Stimulated activated naive B cell treated with anti-CD40 and anti-IgM and Interleukin-4, amounts not matched to agents 10 μg/mL and 1 μg/mL and 100 μg/mL, for 72 hours (primary cell): ENCODE measurements around the gene PEX11A.

Experiments
- ATAC-seq, 2 donors: fragments of 150-1000 bp; cut with Tn5 transposase; replicated peaks; 2 replicates each; pipeline ENCODE4 v1.10.0; 2021; ENCODE audit warnings: moderate library complexity in 1 of 2
- DNase-seq: peaks from one replicate; pipeline ENCODE4 v3.0.0; 2021
- H3K27ac Mint-ChIP-seq: one replicate; pipeline ENCODE4 v1.8.0; 2022; ENCODE audit warnings: mild to moderate bottlenecking, mixed read lengths
- H3K27me3 Mint-ChIP-seq, 2 donors: one replicate each; pipeline ENCODE4 v1.8.0; 2022; ENCODE audit warnings: mixed read lengths in 2 of 2
- H3K36me3 Mint-ChIP-seq, 2 donors: one replicate each; pipeline ENCODE4 v1.8.0; 2022; ENCODE audit warnings: mixed read lengths in 2 of 2, mild to moderate bottlenecking in 1 of 2
- H3K4me1 Mint-ChIP-seq, 2 donors: one replicate each; pipeline ENCODE4 v1.8.0; 2022; ENCODE audit warnings: mixed read lengths in 2 of 2, mild to moderate bottlenecking in 1 of 2
- H3K4me3 Mint-ChIP-seq, 2 donors: one replicate each; pipeline ENCODE4 v1.8.0; 2022; ENCODE audit warnings: mild to moderate bottlenecking in 2 of 2, mixed read lengths in 2 of 2, moderate library complexity in 1 of 2
- H3K9me3 Mint-ChIP-seq, 2 donors: one replicate each; pipeline ENCODE4 v1.8.0; 2022; ENCODE audit warnings: mixed read lengths in 2 of 2, mild to moderate bottlenecking in 1 of 2

The PEX11A gene, protein sequence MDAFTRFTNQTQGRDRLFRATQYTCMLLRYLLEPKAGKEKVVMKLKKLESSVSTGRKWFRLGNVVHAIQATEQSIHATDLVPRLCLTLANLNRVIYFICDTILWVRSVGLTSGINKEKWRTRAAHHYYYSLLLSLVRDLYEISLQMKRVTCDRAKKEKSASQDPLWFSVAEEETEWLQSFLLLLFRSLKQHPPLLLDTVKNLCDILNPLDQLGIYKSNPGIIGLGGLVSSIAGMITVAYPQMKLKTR

DNA sequence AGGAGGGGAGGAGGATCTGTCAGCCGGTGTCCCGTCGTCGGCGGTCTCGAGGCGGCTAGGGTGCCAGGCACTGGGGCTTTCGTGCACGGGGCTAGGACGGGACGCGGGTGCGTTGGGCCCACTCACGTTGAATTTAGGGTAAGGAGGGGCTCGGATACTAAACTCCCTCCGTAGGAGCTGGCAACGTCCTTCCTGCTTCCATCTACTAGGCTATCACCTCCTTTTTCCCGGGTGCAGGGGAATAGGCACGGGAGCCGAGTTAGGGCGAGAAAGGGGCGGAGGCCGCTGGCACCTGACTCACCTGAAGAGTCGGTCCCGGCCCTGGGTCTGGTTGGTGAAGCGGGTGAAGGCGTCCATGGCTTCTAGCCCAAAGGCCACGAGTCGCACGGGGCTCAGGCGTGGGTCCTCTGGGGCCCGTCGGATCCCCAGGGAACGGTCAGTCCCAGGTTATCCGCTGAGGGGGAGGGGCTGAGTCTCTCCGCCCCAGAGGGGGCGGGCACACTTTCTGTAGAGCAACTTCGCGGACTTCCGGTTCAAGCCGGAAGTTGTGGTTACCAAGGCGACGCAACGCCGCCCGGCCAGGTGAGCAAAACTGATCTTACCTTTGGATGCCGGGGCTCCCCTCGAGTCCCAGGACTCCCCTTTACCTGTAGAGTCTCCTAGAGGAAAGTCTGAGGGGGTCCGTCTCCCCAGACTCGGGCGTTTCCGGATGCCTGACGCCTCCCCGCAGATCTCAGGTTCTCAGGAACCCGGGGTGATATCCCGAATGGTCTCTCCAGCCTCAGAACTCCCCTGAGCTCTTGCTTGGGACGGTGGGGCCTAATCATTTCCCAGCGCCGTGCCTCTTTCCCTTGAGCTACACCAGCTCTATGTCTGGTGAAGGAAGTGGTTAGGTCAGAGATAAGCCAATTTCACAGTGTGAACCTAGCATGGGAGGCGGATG, at the start of gene PEX11A, which contains the start of gene WDR93:
Gene PEX11A, minus strand, starts transcription at position 479 of the 943 bp plus-strand sequence. Its CDS starts 122 bp downstream, at position 357.
Gene WDR93, plus strand, starts transcription at position 536 of the 943 bp plus-strand sequence. CDS start 10,936 bp downstream, outside the sequence.
- H3K27me3 Mint-ChIP-seq: no peaks in the 10 kb centered on the region
- H3K9me3 Mint-ChIP-seq: peaks cover 0 to 3% of the 10 kb centered on the region in 2 donors
- H3K27ac Mint-ChIP-seq: peak within 1 kb of the TSS; percentile 80
- DNase-seq: peak; percentile 78
- peak; percentile 92 to 97 for ATAC-seq
- peaks cover 0 to 1% of the 10 kb centered on the region in 2 donors for H3K36me3 Mint-ChIP-seq
- peaks cover 4 to 16% of the 10 kb centered on the region in 2 donors for H3K4me1 Mint-ChIP-seq
- peak within 1 kb of the TSS; percentile 88 to 91 for H3K4me3 Mint-ChIP-seq

DNA sequence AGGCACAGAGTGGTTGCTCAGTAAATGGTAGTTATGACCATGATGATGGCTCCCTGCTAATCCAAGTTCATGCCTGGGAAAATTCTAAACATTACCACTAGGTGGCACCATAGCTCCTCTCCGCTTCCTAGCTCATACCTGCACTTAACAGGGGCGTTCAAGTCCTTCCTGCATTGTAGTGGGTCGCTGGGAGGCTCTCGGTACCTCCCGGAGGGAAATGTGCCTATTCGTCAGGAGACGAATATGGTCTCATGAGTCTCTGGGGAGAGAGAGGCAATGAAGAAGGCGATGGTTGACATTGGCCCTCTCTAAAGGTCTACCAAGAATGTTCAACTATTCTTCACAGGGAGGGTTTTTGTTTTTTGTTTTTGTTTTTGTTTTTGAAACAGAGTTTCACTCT, 49.6 kb upstream of the PEX11A start:
- H3K9me3 Mint-ChIP-seq: no peaks in the 10 kb centered on the region

DNA sequence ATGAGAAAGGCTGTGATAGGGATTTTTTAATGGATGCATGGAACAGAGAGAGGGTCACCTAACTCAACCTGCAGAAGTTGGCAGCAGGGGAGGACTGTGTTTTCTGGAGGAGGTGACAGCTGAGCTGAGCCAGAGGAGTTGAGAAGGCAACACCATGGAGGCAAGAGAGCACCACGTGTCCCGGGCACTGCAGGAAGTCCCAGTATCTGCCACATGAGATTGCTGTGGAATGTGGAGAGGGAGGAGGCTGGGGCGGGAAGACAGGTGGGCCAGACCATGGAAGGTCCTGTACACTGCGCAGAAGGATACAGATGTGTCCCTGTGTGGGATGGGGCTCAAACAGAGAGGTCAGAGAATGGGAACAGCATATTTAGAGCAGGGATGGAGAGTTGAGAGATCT, 45.2 kb upstream of the PEX11A start:
- no peaks in the 10 kb centered on the region for H3K9me3 Mint-ChIP-seq
- H3K27ac Mint-ChIP-seq: no peak overlapping the region
- DNase-seq (no peak), ATAC-seq (no peak)
- no peaks in the 10 kb centered on the region for H3K36me3 Mint-ChIP-seq
- H3K4me1 Mint-ChIP-seq: peaks cover 2 to 5% of the 10 kb centered on the region in 2 donors
- H3K27me3 Mint-ChIP-seq: peaks cover 41 to 45% of the 10 kb centered on the region in 2 donors
- H3K4me3 Mint-ChIP-seq: no peak overlapping the region

More for the DNA sequence above, 49.6 kb upstream of the PEX11A start:
- Mint-ChIP-seq H3K4me1 (peaks cover 2 to 5% of the 10 kb centered on the region in 2 donors), H3K27ac (no peak overlapping the region), H3K4me3 (peak overlapping the region in 1 of 2 donors; percentile 26), H3K36me3 (no peaks in the 10 kb centered on the region), H3K27me3 (peaks cover 26 to 28% of the 10 kb centered on the region in 2 donors)
- ATAC-seq (peak; percentile 92 to 95), DNase-seq (peak; percentile 49)

DNA sequence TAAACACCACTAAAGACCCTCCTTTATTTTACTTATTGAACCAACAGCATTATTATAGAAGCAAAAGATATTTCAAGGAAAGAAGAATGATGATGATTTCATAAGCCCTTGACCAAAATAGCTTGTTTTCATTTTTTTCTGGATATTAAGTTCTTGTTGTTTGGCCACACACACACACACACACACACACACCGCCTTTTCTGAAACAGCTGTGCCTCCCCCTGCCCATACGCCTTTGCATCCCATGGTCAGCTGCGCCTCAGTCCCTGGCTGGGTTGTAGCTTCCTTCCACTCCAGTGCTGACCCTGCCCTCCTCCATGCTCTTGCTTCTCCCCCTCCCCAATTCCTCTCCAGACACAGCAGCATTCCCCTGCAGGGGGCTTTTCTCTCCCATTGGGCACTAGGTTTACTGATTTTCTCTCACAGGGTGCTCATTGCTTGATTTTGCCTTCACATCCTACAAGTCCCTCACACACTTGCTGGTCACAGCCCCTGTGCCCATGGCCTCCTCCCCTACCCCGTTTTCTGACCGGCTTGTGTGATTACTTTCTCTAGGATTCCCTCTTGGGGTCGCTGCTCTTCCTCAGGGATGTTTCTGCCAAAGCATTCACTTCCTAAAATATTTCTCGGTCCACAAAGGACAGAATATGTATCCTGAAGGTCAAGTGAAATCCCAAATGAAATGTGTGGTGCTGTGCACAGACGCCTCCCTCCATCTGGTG, 42.1 kb upstream of the PEX11A start:
- H3K4me3 Mint-ChIP-seq: no peak overlapping the region
- no peaks in the 10 kb centered on the region for H3K4me1 Mint-ChIP-seq
- DNase-seq (no peak), ATAC-seq (no peak)
- peaks cover 41 to 42% of the 10 kb centered on the region in 2 donors for H3K27me3 Mint-ChIP-seq
- H3K9me3 Mint-ChIP-seq: no peaks in the 10 kb centered on the region
- no peaks in the 10 kb centered on the region for H3K36me3 Mint-ChIP-seq
- H3K27ac Mint-ChIP-seq: no peak overlapping the region

DNA sequence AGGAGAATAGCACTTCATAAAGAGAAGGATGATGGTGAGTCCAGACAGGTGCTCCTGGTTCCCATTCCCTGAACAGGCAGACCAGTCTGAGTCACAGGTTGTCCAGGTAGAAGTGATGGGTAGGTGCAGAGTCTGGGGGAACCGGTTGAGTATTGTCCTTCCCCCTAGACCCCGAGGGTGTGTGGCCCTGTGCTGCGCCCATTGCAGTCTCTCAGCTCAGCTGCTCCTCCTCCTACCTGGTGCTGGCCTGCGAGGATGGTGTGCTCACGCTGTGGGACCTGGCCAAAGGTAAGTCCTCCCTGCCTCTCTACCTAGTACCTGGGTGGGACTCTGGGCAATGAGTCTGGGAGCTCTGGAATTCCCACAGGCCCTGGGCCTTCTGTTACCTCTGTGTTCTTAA, 40.7 kb upstream of the PEX11A start:
- no peaks in the 10 kb centered on the region for H3K4me1 Mint-ChIP-seq
- H3K36me3 Mint-ChIP-seq: no peaks in the 10 kb centered on the region
- H3K27ac Mint-ChIP-seq: no peak overlapping the region
- ATAC-seq (no peak), DNase-seq (no peak)
- peaks cover 29 to 37% of the 10 kb centered on the region in 2 donors for H3K27me3 Mint-ChIP-seq
- H3K4me3 Mint-ChIP-seq: no peak overlapping the region
- no peaks in the 10 kb centered on the region for H3K9me3 Mint-ChIP-seq

DNA sequence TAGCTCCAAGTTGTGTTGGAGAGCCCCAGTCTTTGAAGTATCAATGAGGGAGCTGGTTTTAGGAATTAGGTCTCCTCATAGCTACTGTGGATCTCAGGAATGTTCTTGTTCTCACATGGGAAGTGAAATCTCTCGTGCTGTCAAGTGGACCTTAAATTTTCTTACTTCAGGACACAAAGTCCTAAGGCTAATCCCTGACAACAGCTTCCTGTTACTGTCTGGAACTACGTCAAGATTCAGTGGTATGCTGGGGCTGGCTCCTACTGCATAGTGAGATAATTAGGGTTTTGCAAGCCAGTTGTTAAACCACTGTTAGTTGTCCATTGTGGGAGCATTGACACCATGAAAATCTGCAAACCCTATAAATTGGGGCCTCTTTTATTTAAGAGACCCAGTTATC, 37.7 kb upstream of the PEX11A start:
- ATAC-seq (no peak), DNase-seq (no peak)
- H3K27me3 Mint-ChIP-seq: peaks cover 7 to 22% of the 10 kb centered on the region in 2 donors
- no peaks in the 10 kb centered on the region for H3K36me3 Mint-ChIP-seq
- H3K9me3 Mint-ChIP-seq: peaks cover 0 to 2% of the 10 kb centered on the region in 2 donors
- no peak overlapping the region for H3K27ac Mint-ChIP-seq
- no peaks in the 10 kb centered on the region for H3K4me1 Mint-ChIP-seq
- H3K4me3 Mint-ChIP-seq: no peak overlapping the region

DNA sequence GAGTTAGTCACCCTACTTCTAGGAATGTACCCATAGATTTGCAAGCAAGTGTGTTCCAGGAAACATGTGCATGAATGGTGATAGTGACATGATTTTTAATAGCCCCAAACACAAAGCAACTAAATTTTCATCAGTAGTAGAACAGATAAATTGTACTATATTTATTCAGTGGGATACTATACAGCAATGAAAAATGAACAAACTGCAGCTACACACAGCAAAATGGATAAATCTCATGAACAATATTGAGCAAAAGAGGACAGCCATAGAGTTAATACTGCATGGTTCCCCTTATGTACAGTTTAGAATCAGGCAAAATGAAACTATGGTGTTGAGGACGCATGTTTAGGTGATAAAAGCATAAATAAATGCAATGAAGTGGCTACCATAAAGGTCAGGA, 34.5 kb upstream of the PEX11A start:
- H3K27ac Mint-ChIP-seq: no peak overlapping the region
- H3K27me3 Mint-ChIP-seq: peaks cover 22 to 30% of the 10 kb centered on the region in 2 donors
- H3K9me3 Mint-ChIP-seq: peaks cover 0 to 5% of the 10 kb centered on the region in 2 donors
- no peaks in the 10 kb centered on the region for H3K4me1 Mint-ChIP-seq
- no peak for ATAC-seq
- DNase-seq: no peak
- H3K36me3 Mint-ChIP-seq: no peaks in the 10 kb centered on the region
- no peak overlapping the region for H3K4me3 Mint-ChIP-seq

DNA sequence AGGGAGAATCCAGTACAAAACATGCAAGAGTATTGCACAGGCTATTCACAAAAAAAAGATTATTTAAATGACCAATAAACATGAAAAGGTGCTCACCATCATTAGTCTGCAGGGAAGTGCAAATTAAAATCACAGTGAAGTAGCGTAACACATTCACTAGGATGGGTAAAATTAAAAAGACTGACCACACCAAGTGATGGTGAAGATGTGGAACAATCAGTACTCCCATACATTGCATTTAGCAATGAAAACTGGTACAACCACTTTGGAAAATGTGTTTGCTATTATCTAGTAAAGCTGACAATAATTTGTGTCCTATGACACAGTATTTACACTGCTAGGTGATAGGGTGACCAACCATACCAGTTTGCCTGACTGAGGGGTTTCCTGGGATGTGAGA, 34.1 kb upstream of the PEX11A start:
- Mint-ChIP-seq H3K4me3 (no peak overlapping the region), H3K4me1 (no peaks in the 10 kb centered on the region), H3K27ac (no peak overlapping the region), H3K27me3 (peaks cover 22 to 28% of the 10 kb centered on the region in 2 donors), H3K36me3 (no peaks in the 10 kb centered on the region), H3K9me3 (peaks cover 0 to 5% of the 10 kb centered on the region in 2 donors)
- DNase-seq (no peak), ATAC-seq (no peak)

DNA sequence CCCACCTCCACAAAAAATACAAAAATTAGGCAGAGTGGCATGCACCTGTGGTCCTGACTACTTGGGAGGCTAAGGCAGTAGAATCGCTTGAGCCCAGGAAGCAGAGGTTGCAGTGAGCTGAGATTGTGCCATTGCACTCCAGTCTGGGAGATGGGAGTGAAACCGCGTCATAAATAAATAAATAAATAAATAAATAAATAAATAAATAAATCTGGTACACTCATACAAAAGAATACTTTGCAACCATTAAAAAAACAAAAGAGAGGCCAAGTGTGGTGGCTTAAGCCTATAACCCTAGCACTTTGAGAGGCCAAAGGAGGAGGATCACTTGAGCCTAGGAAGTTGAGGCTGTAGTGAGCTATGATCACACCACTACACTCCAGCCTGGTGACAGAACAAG, 32.5 kb upstream of the PEX11A start:
- Mint-ChIP-seq H3K9me3 (peaks cover 0 to 5% of the 10 kb centered on the region in 2 donors), H3K27me3 (peaks cover 22 to 31% of the 10 kb centered on the region in 2 donors), H3K27ac (no peak overlapping the region)

DNA sequence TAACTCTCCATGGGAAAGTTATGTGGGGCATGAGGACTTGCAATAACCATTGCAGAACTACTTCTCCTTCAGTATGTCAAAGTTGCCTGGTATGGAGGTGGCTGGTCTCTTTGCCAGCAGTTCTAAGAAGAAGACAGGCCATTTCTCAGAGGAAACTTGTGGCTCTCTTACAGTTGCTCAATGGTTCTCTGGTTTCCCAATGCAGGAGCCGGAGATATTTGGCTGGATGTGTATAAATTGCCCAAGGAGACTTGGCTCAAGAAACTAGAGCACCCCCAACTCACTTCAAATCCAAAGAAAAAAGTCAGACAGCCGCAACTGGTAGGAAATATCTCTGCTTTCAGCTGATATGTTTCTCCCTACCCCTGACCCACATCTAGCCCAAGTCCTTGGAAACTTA, 24.2 kb upstream of the PEX11A start:
- no peak for DNase-seq
- H3K27ac Mint-ChIP-seq: no peak overlapping the region

More for the DNA sequence above, 32.5 kb upstream of the PEX11A start:
- H3K36me3 Mint-ChIP-seq: no peaks in the 10 kb centered on the region
- DNase-seq: no peak
- H3K4me3 Mint-ChIP-seq: no peak overlapping the region
- no peaks in the 10 kb centered on the region for H3K4me1 Mint-ChIP-seq
- no peak for ATAC-seq

DNA sequence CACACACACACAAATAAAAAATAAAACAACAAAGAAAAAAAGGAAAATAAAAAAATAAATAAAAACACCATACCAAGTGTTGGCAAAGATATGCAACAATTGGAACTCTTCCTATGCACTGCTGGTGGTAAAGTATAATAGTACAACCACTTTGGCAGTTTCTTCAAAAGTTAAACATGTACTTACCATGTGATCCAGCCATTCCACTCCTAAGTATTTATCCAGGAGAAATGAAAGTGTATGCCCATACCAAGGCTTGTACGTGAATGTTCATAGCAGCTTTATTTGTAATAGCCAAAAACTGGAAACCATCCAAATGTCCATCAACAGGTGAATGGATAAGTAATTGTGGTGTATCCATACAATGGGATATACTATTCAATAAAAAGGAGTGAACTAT, 17.0 kb upstream of the PEX11A start:
- Mint-ChIP-seq H3K9me3 (no peaks in the 10 kb centered on the region), H3K4me1 (no peaks in the 10 kb centered on the region), H3K27me3 (peaks cover 28 to 29% of the 10 kb centered on the region in 2 donors), H3K4me3 (no peak overlapping the region), H3K36me3 (no peaks in the 10 kb centered on the region), H3K27ac (no peak overlapping the region)
- no peak for ATAC-seq
- no peak for DNase-seq

More for the DNA sequence above, 24.2 kb upstream of the PEX11A start:
- H3K4me1 Mint-ChIP-seq: no peaks in the 10 kb centered on the region
- H3K4me3 Mint-ChIP-seq: no peak overlapping the region
- peaks cover 0 to 4% of the 10 kb centered on the region in 2 donors for H3K27me3 Mint-ChIP-seq
- no peak for ATAC-seq
- H3K9me3 Mint-ChIP-seq: no peaks in the 10 kb centered on the region
- H3K36me3 Mint-ChIP-seq: no peaks in the 10 kb centered on the region

DNA sequence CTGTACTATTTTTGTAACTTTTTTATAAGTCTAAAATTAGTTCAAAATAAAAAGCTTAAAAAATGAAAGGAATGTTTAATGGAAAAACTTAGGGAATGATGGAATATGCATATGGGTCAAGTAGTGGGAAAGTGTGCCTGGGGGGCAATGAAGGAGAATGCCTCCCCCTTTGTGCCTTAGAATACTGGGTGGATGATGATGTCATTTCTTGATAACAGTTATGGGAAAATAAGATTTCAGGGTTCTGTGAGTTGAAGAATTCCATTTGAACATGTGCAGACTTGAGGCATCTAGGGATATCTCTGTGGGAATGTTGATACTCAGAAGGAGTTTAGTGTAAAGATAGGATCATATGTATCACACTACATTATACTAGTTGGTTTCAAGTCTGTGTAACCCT, 13.9 kb upstream of the PEX11A start:
- DNase-seq (no peak), ATAC-seq (no peak)
- peaks cover 39 to 43% of the 10 kb centered on the region in 2 donors for H3K27me3 Mint-ChIP-seq
- H3K9me3 Mint-ChIP-seq: no peaks in the 10 kb centered on the region
- H3K27ac Mint-ChIP-seq: no peak overlapping the region
- H3K4me1 Mint-ChIP-seq: no peaks in the 10 kb centered on the region
- H3K36me3 Mint-ChIP-seq: peaks cover 0 to 2% of the 10 kb centered on the region in 2 donors
- H3K4me3 Mint-ChIP-seq: no peak overlapping the region

DNA sequence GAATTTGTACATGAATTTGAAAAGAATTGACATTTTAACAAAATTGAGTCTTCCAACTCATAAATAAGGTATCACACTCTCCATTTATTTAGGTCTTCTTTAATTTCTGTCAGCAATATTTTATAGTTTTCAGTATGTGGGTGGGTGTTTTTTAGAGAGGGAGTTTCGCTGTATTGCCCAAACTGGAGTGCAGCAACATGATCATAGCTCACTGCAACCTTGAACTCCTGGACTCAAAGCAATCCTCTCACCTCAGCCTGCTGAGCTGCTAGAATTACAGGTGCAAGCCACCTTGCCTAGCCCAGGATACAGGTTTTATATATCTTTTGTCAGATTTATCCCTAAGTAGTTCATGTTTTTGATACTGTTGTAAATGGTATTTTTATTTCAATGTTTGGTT, 4.6 kb upstream of the PEX11A start:
- Mint-ChIP-seq H3K27me3 (peaks cover 15% of the 10 kb centered on the region in 2 donors), H3K36me3 (peaks cover 0 to 2% of the 10 kb centered on the region in 2 donors), H3K9me3 (peaks cover 0 to 3% of the 10 kb centered on the region in 2 donors), H3K4me3 (no peak overlapping the region), H3K27ac (no peak overlapping the region), H3K4me1 (peaks cover 4 to 9% of the 10 kb centered on the region in 2 donors)
- ATAC-seq: no peak
- no peak for DNase-seq

DNA sequence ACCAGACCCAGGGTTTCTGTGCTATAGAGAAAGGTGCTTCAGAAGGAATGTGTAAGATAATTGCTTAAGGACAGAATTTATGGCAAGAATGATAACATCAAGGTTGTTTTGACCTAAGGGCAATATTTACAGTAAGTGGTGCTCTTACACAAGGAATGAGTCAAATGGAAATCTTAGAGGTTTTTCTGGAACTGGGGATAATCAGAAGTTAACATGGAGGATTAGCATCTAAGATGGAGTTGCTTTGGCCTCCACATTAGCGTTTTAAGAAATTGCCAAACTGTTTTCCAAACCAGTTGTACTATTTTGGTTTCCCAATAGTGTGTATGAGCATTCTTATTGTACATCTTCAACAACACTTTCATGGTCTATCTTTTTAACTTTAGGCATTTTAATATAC, 3.1 kb upstream of the PEX11A start:
- Mint-ChIP-seq H3K4me1 (peaks cover 4 to 16% of the 10 kb centered on the region in 2 donors), H3K4me3 (no peak overlapping the region), H3K27me3 (peaks cover 7% of the 10 kb centered on the region in 2 donors), H3K27ac (no peak overlapping the region), H3K36me3 (no peaks in the 10 kb centered on the region), H3K9me3 (peaks cover 0 to 3% of the 10 kb centered on the region in 2 donors)
- DNase-seq (no peak), ATAC-seq (no peak)
